Fibroblast of lung (primary cell): Measurements from ENCODE around the gene GLO1. TPM values are rescaled to one million over a fixed set of nuclear protein-coding genes. Genes with fewer than 3 reads are reported as not detected.

Experiments
- DNase-seq, 2 donors: peaks; one replicate each; pipeline versions ENCODE4 v3.0.0 to v3.0.0-alpha.2; 2010; ENCODE audit warnings: low read depth in 2 of 2
- H2AFZ ChIP-seq: 2 replicates; pipeline ENCODE4 v1.5.1; 2012; ENCODE audit warnings: low read length, control low read depth, inconsistent platforms
- H3K27ac ChIP-seq: 2 replicates; pipeline ENCODE4 v1.5.1; 2011; ENCODE audit warnings: low read length, control low read depth; ENCODE audit not compliant: insufficient read depth
- H3K27me3 ChIP-seq: 2 replicates; pipeline ENCODE4 v1.5.1; 2011; ENCODE audit warnings: mild to moderate bottlenecking, low read length; ENCODE audit not compliant: control insufficient read depth, insufficient read depth
- H3K36me3 ChIP-seq: 2 replicates; pipeline ENCODE4 v1.5.1; 2011; ENCODE audit warnings: low read length; ENCODE audit not compliant: control insufficient read depth, insufficient read depth
- H3K4me1 ChIP-seq: 2 replicates; pipeline ENCODE4 v1.5.1; 2011; ENCODE audit warnings: low read length; ENCODE audit not compliant: control insufficient read depth, insufficient read depth; ENCODE audit errors: extremely low read depth
- H3K4me2 ChIP-seq: 2 replicates; pipeline ENCODE4 v1.5.1; 2011; ENCODE audit warnings: low read length, control low read depth; ENCODE audit not compliant: insufficient read depth; ENCODE audit errors: extremely low read depth
- H3K4me3 ChIP-seq, 4 experiments: fragments of 200-600 bp in 1 of 4; sonication (generic) in 1 of 4; replicated peaks in 1 of 4; 2 replicates each; pipeline ENCODE4 v1.5.1; 2011 to 2016; ENCODE audit warnings: low read length in 4 of 4, low read depth in 3 of 4, mild to moderate bottlenecking in 3 of 4, control low read depth in 2 of 4, inconsistent platforms in 1 of 4, mixed read lengths in 1 of 4; ENCODE audit not compliant: insufficient read depth in 1 of 4; ENCODE audit errors: control extremely low read depth in 1 of 4
- H3K79me2 ChIP-seq: 2 replicates; pipeline ENCODE4 v1.5.1; 2012; ENCODE audit warnings: mild to moderate bottlenecking, low read length, inconsistent platforms; ENCODE audit not compliant: control insufficient read depth, insufficient read depth
- H3K9ac ChIP-seq: 2 replicates; pipeline ENCODE4 v1.5.1; 2011; ENCODE audit warnings: mild to moderate bottlenecking, low read length, control low read depth; ENCODE audit not compliant: insufficient read depth
- H3K9me3 ChIP-seq: 2 replicates; pipeline ENCODE4 v1.5.1; 2012; ENCODE audit warnings: low read depth, low read length; ENCODE audit not compliant: control insufficient read depth, insufficient read depth
- H4K20me1 ChIP-seq: 2 replicates; pipeline ENCODE4 v1.5.1; 2011; ENCODE audit warnings: low read length; ENCODE audit not compliant: control insufficient read depth, insufficient read depth; ENCODE audit errors: extremely low read depth
- EZH2 ChIP-seq: IDR thresholded peaks from 2 replicates; pipeline ENCODE4 v1.5.1; 2012; ENCODE audit warnings: low read length, control low read depth, mild to moderate bottlenecking; ENCODE audit errors: missing control alignments
- polyA plus RNA-seq, 2 donors: library from polyadenylated mRNA; depleted of rRNA in 1 of 2; stranded (reverse) in 1 of 2; unstranded in 1 of 2; fragments of >200 nt; gene quantifications; 2 replicates each; pipeline ENCODE4 v1.2.1, GENCODE V29; 2011 to 2012; ENCODE audit warnings: missing spikeins in 1 of 2
- total RNA-seq: library from RNA; depleted of rRNA; stranded (reverse); fragments of >200 nt; gene quantifications from 2 replicates; pipeline ENCODE4 v1.2.1, GENCODE V29; 2014
- TF ChIP-seq, protein P1 (sequence below), 2 donors: IDR thresholded peaks in 1 of 2; conservative IDR thresholded peaks in 1 of 2; 1 replicate in 1 of 2; 2 replicates in 1 of 2; pipeline ENCODE4 v1.5.1; 2011 to 2012; ENCODE audit warnings: low read length in 2 of 2, control low read depth in 1 of 2, inconsistent platforms in 1 of 2, low read depth in 1 of 2, mild to moderate bottlenecking in 1 of 2

The GLO1 gene
- total and polyA plus RNA-seq, 2 donors (not counting 1 experiment from before 2014, with no cell fraction given), result 126 to 143 TPM

DNA sequence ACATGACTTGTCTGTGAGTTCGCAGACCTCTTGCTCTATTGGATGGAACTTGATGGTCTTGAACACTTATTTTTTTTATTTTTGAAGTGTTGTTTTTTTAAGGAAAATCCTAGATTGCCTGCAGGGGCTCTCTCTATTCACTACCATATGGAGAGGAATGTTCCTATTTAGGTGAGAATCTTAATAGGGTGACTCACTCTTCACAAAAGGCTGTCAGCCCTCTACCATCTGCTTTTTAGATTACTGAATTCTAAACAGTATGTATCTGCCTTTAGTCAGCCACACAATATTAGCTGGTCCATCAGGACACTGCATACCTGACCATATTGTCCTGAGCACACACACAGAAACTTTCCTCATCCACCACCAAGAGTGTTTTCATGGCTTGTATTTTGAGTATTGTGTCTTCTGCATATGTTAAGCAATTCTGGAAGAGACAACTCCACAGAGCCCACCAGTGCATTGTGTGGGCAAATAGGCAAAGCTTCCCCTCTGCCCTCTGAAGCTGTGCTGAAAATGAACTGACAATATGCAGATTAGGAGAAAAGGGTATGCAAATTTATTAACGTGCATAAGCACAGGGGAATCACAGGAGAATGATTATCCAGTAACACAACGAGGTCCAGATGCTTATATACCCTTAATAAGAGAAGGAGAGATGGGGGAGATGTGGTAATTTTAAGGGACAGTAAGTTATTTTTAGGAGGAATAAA, 56.6 kb downstream of the GLO1 start:
- Histone ChIP-seq H3K9ac (no peak overlapping the region), H3K36me3 (no peaks in the 10 kb centered on the region), H3K9me3 (no peaks in the 10 kb centered on the region), H3K27ac (no peak overlapping the region), H3K4me1 (no peaks in the 10 kb centered on the region), H3K4me2 (no peak overlapping the region), H4K20me1 (no peaks in the 10 kb centered on the region), H3K4me3 (no peak overlapping the region), H3K27me3 (no peaks in the 10 kb centered on the region), H2AFZ (no peak overlapping the region), H3K79me2 (no peaks in the 10 kb centered on the region)
- DNase-seq, result peak in 1 of 2 donors; percentile 37
- TF ChIP-seq EZH2, result no peak
- TF ChIP-seq, protein P1, sequence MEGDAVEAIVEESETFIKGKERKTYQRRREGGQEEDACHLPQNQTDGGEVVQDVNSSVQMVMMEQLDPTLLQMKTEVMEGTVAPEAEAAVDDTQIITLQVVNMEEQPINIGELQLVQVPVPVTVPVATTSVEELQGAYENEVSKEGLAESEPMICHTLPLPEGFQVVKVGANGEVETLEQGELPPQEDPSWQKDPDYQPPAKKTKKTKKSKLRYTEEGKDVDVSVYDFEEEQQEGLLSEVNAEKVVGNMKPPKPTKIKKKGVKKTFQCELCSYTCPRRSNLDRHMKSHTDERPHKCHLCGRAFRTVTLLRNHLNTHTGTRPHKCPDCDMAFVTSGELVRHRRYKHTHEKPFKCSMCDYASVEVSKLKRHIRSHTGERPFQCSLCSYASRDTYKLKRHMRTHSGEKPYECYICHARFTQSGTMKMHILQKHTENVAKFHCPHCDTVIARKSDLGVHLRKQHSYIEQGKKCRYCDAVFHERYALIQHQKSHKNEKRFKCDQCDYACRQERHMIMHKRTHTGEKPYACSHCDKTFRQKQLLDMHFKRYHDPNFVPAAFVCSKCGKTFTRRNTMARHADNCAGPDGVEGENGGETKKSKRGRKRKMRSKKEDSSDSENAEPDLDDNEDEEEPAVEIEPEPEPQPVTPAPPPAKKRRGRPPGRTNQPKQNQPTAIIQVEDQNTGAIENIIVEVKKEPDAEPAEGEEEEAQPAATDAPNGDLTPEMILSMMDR (conservative IDR thresholded peaks at IDR 0.05 in 1 of 2, IDR thresholded peaks at IDR 0.05 in 1 of 2; ENCODE audit: low read depth in 1 of 2, low read length in 2 of 2), result no peak

DNA sequence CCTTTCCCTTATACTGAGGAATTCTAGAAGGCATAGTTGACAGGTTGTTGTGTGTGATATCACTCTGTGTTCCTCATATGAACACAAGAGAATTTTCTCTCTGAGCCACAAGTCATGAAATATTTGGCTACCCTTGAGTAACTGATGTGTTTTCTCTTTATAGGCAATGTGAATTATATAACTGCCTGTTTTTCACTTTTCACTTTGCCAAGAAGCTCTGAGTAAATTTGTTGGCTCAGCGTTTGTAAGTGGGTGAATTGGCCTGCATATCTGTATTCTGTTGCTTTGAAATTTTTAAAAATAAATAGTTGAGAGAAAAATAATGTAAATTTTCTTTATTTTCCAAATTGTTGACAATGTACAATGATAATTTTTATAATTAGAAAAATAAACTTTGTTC, 58.0 kb downstream of the GLO1 start:
- Histone ChIP-seq H3K4me2 (no peak overlapping the region), H2AFZ (no peak overlapping the region), H3K4me1 (peaks cover 2% of the 10 kb centered on the region), H3K4me3 (no peak overlapping the region), H3K36me3 (no peaks in the 10 kb centered on the region), H3K79me2 (peaks cover 1% of the 10 kb centered on the region), H4K20me1 (no peaks in the 10 kb centered on the region), H3K27me3 (no peaks in the 10 kb centered on the region), H3K9ac (no peak overlapping the region), H3K27ac (no peak overlapping the region), H3K9me3 (no peaks in the 10 kb centered on the region)
- TF ChIP-seq, protein P1 (conservative IDR thresholded peaks at IDR 0.05 in 1 of 2, IDR thresholded peaks at IDR 0.05 in 1 of 2; ENCODE audit: low read depth in 1 of 2, low read length in 2 of 2), result no peak
- no peak for TF ChIP-seq EZH2
- DNase-seq, result no peak

DNA sequence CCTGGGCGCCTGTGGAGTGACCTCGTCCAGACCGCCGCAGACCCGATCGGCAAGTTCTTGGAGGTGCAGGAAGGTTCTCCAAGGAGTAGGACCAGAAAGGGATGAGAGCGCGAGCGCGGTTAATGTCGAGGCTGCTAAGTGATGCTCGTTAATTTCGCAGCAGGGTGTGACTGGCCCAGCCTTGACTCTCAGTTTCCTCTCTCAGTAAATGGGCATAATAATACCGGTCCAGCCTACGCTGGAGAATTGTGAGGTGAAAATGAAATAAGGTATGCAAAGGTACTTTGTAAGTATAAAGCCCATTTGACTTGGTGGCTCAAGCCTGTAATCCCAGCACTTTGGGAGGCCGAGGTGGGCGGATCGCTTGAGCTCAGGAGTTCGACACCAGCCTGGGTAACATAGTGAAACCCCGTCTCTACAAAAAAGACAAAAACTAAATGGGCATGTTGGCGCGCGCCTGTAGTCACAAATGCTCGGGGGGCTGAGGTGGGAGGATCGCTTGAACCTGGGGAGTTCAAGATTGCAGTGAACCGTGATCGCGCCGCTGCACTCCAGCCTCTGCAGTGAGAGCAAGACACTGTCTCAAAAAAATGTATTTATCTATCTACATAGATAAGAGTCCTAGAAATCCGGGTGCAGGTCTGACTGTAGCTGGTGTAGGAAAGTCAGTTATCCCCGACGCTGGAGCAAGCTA, 62.6 kb downstream of the GLO1 start:
- Histone ChIP-seq H3K27ac (peak overlapping the region; percentile 98), H3K4me3 (peak overlapping the region; percentile 74 to 96 (median 84)), H3K4me1 (peaks cover 2% of the 10 kb centered on the region), H3K79me2 (peaks cover 1% of the 10 kb centered on the region), H3K4me2 (peak overlapping the region; percentile 71), H3K9me3 (no peaks in the 10 kb centered on the region), H3K27me3 (no peaks in the 10 kb centered on the region), H4K20me1 (no peaks in the 10 kb centered on the region), H3K9ac (peak overlapping the region; percentile 99), H3K36me3 (no peaks in the 10 kb centered on the region), H2AFZ (peak overlapping the region; percentile 99)
- no peak for TF ChIP-seq EZH2
- TF ChIP-seq, protein P1 (conservative IDR thresholded peaks at IDR 0.05 in 1 of 2, IDR thresholded peaks at IDR 0.05 in 1 of 2; ENCODE audit: low read depth in 1 of 2, low read length in 2 of 2), result no peak
- DNase-seq, result no peak
